Endometrial microvascular endothelial cells (primary cell): ENCODE results near the gene SERPINE1. TPM values are rescaled to one million over a fixed set of nuclear protein-coding genes. Genes with fewer than 3 reads are reported as not detected.
"Not testable (repeated sequence)": the region's sequence is repeated elsewhere in the genome, so short reads cannot be mapped to it uniquely, and the experiment has no call there.

ENCODE experiments used
- in situ Hi-C: cut with HindIII; loops from 2 replicates; pipeline ENCODE4 v1.10.0; 2017; ENCODE audit warnings: low sequenced_read_pairs, low pct_unique_long_range_greater_than_20kb; ENCODE audit errors: inconsistent ontology term
- total RNA-seq: library from RNA; depleted of rRNA; stranded (reverse); fragments of >200 nt; gene quantifications from one replicate; pipeline ENCODE4 v1.2.3, GENCODE V29; 2015; ENCODE audit errors: inconsistent ontology term

SERPINE1 gene
- total RNA-seq, 1 donor from 2014 or later: 2,363 TPM

DNA sequence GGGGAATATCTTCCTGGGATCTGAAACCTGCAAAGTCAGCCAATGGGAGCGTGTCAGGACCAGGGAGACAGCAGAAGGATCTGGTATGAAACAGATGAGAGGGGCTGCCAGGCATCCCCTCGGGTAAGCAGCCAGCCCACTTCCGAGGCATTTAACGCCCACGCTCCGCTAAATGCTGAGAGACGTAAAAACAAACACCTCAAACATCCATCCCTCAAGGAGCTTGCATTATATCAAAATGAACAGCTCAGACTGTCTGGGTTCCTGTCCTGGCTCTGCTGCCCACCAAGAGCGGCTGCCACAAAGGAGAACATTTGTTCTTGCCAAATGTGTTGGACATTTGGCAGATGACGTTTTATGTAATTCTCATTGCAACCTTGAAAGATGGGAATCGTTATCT, 7.0 kb upstream of the SERPINE1 start:
- in situ Hi-C loops: no loop called here

DNA sequence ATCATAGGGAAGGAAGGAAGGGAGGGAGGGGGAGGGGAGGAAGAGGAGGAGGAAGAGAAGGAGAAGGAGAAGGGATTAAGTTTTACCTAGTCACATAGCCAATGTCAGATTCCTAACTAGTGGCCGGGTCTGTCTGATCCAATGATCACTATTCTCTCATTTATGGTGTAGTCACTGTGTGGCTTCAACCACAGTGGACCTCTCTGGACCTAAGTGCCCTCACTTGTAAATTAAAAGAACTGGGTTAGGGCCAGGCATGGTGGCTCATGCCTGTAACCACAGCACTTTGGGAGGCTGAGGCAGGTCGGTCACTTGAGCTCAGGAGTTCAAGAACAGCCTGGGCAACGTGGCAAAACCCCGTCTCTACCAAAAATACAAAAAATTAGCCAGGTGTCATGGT, 6.6 kb upstream of the SERPINE1 start:
- in situ Hi-C loops: no loop called here

DNA sequence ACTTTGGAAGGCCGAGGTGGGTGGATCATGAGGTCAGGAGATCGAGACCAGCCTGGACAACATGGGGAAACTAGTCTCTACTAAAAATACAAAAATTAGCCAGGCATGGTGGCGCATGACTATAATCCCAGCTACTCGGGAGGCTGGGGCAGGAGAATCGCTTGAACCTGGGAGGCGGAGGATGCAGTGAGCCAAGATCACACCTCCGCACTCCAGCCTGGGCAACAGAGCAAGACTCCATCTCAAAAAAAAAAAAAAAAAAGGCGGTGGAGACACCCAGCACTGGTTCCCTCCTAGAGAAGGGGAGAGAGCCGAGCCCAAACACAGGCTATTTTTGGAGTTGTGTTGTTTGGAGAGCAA, 5.3 kb upstream of the SERPINE1 start:
- in situ Hi-C loops: not testable (repeated sequence)

DNA sequence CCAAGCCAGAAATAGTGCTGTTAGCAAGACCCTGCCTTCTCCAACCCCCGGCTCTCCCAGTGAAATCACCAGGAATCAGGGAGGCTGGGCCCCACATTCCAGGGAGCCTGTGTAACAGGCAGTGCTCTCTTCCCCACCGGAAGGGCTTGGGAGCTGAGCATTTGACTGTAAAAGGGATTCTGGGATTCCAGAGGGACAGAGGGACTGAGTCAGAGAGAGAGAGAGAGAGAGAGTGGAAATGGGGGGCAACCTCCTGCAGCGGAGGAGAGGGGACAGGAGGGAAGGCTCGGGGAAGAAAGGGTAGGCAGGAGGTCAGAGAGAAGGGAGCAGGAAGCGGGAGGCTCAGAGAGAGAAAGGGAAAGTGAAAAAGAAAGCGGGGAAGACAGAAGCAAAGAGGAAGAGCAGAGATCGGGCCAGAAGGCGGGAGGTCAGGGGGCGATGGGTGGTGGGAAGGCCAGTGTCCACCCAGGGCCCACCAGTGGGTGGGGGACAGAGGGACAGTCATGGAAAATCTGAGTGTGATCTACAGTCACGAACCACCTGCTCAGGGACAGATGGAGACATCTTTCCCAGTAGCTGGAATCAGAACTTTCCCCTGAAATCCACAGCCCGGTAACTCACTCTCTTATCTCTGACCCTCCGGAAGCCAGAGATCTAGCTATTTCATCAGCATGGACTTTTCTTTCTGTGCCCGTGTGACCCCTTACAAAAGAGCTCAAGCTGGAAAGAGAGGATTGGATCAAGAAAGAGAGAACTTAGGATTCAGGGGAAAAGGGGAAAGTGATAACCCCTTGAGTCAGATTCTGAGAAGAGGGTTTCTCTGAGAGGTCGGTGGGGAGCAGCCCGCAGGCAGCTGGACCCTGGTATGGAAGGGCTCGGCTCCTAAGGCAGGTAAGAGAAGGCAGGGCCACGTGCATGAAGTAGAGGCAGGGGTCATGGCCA, 4.6 kb upstream of the SERPINE1 start:
- in situ Hi-C loops: no loop called here

DNA sequence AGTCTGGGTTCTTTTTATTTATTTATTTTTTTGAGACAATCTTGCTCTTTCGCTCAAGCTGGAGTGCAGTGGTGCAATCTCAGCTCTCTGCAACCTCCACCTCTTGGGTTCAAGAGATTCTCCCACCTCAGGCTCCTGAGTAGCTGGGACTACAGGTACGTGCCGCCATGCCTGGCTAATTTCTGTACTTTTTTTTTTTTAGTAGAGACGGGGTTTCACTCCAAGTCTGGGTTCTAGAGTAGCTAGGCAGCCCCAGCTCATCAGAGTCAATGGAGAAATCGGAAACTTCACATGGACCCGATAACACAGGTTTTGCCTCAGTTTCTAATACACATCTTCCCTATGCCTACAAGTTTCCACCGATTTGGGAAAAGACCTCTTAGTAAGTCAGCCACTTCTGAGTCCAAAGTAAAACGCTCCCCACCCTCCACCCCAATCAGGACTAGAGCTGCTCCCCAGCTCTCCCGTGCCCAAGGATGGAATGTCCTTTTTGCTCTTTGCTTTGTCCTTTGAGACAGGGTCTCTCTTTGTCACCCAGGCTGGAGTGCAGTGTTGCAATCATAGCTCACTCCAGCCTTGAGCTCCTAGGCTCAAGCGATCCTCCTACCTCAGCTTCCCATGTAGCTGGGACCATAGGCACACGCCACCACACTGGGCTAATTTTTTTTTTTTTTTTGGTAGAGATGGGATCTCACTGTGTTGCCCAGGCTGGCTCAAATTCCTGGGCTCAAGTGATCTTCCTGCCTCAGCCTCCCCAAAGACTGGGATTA, 3.8 kb upstream of the SERPINE1 start:
- in situ Hi-C loops: no loop called here

DNA sequence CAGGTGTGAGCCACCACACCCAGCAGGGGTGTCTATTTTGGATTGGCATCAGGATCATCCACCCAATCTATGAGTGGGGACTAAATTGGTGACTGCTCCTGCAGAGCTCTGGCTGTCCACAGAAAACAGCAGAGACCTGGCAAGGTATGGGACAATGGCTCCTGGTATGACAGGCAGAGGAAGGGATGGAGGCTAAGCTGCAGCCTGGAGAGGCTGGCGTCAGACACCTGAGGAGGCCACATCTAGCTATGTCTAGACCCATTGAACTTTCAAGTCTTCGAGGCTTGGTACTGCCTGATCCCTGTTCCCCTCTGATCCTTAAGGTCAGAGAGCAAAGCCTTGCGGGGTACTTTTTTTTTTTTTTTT, 3.2 kb upstream of the SERPINE1 start:
- in situ Hi-C loops: no loop called here

DNA sequence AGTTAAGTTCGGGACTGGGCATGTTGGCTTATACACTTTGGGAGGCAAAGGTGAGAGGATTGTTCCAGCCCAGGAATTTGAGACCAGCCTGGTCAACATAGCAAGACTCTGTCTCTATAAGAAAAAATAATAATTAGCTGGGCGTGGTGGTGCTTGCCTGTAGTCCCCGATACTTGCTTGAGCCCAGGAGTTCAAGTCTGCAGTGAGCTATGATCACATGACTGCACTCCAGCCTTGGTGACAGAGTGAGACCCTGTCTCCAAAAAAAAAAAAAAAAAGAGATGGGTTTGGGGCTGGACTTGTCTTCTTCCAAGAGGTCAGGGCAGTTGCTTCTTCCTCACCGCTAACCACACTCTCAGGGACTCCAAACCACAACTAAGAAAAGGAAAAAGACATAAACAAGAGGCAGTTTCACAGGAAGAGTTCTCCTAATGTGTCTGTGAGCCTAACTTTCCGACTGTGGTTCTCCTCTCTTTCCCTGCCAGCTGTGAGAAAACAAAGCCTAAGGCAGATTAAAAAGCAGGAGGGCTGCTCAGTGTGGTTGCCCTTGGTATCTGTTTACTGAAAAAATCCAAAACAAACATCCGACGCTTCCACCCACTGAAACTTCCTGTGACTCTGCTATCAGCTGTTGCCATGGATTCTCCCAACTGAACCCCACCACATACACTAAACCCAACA, 2.4 kb upstream of the SERPINE1 start:
- in situ Hi-C loops: no loop called here

DNA sequence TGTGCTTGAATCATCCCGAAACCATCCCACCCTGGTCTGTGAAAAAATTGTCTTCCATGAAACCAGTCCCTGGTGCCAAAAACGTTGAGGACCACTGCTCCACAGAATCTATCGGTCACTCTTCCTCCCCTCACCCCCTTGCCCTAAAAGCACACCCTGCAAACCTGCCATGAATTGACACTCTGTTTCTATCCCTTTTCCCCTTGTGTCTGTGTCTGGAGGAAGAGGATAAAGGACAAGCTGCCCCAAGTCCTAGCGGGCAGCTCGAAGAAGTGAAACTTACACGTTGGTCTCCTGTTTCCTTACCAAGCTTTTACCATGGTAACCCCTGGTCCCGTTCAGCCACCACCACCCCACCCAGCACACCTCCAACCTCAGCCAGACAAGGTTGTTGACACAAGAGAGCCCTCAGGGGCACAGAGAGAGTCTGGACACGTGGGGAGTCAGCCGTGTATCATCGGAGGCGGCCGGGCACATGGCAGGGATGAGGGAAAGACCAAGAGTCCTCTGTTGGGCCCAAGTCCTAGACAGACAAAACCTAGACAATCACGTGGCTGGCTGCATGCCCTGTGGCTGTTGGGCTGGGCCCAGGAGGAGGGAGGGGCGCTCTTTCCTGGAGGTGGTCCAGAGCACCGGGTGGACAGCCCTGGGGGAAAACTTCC, 784 bp upstream of the SERPINE1 start:
- in situ Hi-C loops: no loop called here

DNA sequence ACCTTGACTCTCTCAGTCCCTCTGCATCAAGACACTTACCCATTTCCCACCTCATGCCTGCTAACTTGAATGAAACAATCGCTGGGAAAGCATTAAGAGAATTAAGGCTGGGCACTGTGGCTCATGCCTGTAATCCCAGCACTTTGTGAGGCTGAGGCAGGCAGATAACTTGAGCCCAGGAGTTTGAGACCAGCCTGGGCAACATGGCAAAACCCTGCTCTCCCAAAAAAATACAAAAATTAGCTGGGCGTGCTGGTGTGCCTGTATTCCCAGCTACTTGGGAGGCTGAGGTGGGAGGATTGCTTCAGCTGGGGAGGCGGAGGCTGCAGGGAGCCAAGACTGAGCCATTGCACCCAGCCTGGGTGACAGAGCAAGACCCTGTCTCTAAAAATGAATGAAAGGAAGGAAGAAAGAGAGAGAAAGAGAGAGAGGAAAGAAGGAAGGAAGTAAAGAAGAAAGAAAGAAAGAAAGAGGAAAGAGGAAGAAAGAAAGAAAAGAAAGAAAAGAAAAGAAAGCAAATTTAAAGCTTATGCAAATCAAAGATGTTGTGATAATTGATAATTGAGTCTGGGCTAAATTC, 646 bp downstream of the SERPINE1 start:
- in situ Hi-C loops: no loop called here

DNA sequence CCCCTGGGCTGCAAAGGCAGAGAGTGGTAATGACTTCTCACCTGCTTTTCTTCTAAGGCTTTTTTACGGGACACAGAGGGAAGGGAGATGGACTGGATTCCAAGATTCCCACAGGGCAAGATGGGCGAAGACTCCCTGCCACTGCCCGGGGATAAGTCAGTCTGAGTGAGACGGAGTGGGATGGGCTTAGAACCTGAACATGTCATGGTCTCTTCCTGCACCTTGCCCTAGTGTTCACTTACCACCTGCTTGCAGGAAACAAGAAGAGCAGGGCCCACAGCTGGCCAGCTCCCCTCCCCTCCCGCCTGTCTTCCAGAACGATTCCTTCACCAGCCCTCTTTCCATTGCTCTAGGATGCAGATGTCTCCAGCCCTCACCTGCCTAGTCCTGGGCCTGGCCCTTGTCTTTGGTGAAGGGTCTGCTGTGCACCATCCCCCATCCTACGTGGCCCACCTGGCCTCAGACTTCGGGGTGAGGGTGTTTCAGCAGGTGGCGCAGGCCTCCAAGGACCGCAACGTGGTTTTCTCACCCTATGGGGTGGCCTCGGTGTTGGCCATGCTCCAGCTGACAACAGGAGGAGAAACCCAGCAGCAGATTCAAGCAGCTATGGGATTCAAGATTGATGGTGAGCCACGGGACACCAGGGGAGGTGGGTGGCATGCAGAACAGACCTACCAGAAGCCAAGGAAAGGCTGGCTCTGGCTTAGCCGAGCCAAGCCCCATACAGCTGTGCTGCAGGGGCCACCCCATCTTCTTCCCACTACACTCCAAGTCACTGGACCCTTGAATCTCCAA, 1.3 kb downstream of the SERPINE1 start:
- in situ Hi-C loops: no loop called here

DNA sequence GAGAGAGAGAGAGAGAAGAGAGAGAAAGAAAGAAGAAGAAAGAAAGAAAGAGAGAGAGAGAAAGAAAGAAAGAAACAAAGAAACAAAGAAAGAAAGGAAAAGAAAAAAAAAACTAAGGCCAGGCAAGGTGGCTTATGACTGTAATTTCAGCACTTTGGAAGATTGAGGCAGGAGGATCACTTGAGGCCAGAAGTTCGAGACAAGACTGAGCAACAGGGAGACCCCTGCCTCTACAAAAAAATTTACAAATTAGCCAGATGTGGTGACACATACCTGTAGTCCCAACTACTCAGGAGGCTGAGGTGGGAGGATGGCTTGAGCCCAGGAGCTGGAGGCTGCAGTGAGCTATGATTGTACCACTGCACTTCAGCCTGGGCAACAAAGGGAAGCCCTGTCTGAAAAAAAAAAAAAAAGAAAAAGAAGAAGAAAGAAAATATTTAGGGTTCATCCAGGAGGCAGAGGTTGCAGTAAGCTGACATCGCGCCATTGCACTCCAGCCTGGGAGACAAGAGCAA, 2.8 kb downstream of the SERPINE1 start:
- in situ Hi-C loops: no loop called here

DNA sequence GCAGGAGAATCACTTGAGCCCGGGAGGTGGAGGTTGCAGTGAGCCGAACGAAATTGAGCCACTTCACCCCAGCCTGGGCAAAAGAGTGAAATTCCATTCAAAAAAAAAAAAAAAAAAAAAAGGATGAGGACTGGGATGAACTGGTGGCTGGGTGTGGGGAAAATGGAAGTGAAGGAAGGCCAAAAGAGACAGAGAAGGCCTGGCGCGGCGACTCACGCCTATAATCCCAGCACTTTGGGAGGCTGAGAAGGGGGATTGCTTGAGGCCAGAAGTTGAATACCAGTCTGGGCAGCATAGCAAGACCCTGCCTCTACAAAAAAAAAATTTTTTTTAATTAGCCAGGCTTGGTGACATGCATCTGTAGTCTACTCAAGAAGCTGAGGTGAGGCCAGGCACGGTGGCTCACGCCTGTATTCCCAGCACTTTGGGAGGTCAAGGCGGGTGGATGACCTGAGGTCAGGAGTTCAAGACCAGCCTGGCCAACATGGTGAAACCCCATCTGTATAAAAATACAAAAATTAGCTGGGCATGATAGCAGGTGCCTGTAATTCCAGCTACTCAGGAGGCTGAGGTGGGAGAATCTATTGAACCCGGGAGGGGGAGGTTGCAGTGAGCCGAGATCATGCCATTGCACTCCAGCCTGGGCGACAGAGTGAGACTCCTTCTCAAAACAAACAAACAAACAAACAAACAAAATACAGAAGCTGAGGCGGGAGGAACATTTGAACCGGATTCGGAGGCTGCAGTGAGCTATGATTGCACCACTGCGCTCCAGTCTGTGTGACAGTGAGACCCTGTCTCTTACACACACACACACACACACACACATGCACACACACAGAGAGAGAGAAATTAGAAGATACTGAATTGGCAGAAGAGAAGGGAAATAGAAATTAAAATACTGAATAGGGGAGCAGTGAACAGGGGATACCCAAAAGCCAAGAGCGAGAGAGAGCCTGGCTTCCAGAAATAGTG, 6.0 kb downstream of the SERPINE1 start:
- in situ Hi-C loops: not testable (repeated sequence)

DNA sequence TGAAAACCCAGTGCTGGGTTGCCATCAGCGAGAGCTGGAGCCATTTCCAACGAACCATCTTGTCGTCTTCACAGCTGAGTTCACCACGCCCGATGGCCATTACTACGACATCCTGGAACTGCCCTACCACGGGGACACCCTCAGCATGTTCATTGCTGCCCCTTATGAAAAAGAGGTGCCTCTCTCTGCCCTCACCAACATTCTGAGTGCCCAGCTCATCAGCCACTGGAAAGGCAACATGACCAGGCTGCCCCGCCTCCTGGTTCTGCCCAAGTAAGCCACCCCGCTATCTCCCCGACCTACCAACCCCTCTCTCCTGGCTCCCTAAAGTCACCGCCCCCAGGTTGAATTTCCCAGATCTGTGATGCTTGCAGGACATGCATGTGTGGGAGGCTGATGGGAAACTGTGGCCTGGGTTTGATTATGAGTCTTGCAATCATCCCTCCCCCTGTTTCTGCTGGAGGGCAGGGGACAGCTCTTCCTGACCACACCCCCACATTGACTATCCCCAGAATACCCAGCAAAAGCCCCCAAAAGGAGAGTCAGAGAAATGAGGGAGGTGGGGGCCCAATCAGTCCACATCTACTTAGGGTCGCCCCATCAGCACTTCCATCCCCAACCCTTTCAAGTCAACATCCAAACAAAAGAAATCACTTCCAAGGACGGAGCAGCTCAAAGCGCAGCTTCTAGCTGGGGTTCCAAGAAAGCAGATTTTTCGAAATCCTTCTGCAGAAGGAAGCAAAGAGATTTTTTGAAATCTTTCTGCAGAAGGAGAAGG, 6.9 kb downstream of the SERPINE1 start:
- in situ Hi-C loops: no loop called here

DNA sequence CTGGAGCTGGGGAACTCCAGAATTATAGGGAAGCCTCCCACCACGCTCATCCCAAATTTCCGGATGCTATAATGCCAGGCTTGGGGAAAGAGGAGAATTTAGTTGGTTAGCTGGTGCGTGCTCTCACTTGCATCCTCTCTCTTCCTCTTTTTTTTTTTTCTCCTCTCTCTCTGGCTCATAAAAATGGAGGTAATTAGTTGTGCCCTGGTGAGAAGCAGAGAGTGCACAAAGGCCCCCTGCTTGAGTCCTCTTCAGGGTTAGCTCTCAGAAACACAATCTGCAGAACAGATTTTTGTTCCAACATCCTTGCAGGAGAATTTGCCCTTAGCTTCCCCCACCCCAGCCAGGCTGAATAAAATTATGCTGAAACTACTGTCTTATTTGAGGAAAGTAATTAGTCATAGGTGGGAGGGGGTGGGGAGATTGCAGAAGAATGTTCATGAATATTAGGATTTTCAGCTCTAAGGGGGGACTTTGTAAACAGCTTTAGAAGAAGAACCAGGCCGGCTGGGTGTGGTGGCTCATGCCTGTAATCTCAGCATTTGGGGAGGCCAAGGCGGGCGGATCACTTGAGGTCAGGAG, 7.6 kb downstream of the SERPINE1 start:
- in situ Hi-C loops: no loop called here

DNA sequence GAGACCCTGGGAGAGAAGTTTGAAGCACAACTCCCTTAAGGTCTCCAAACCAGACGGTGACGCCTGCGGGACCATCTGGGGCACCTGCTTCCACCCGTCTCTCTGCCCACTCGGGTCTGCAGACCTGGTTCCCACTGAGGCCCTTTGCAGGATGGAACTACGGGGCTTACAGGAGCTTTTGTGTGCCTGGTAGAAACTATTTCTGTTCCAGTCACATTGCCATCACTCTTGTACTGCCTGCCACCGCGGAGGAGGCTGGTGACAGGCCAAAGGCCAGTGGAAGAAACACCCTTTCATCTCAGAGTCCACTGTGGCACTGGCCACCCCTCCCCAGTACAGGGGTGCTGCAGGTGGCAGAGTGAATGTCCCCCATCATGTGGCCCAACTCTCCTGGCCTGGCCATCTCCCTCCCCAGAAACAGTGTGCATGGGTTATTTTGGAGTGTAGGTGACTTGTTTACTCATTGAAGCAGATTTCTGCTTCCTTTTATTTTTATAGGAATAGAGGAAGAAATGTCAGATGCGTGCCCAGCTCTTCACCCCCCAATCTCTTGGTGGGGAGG, 10.8 kb downstream of the SERPINE1 start:
- in situ Hi-C loops: no loop called here
